Mucosa of descending colon (tissue), 3 donors: Measurements from ENCODE around the gene DGUOK. TPM values are rescaled to one million over a fixed set of nuclear protein-coding genes. Genes with fewer than 3 reads are reported as not detected.

Source experiments
- ATAC-seq: fragments of 200-7000 bp; cut with Tn5 transposase; one replicate; pipeline ENCODE4 v1.9.1; 2020; ENCODE audit warnings: mild to moderate bottlenecking, moderate library complexity
- DNase-seq, 3 donors: peaks; one replicate each; pipeline ENCODE4 v3.0.0-alpha.2; 2020
- H3K36me3 ChIP-seq: fragments of 200-600 bp; one replicate; pipeline ENCODE4 v1.8.0; 2021; ENCODE audit warnings: low read depth, mild to moderate bottlenecking
- H3K4me1 ChIP-seq: fragments of 200-600 bp; one replicate; pipeline ENCODE4 v1.8.0; 2021; ENCODE audit warnings: low read depth, mild to moderate bottlenecking
- H3K4me3 ChIP-seq: fragments of 200-600 bp; one replicate; pipeline ENCODE4 v1.8.0; 2021; ENCODE audit warnings: mild to moderate bottlenecking
- H3K9me3 ChIP-seq: fragments of 200-600 bp; one replicate; pipeline ENCODE4 v1.8.0; 2021; ENCODE audit warnings: mild to moderate bottlenecking
- CTCF ChIP-seq: fragments of 200-600 bp; IDR thresholded peaks from one replicate; pipeline ENCODE4 v1.8.0; 2022; ENCODE audit warnings: antibody characterized with exemption, mild to moderate bottlenecking
- intact Hi-C, 2 donors: fragments of 100-400 bp; cut with DNase I in 1 of 2; cut with micrococcal nuclease in 1 of 2; formaldehyde crosslinking; loops; one replicate each; pipeline versions ENCODE4 v1.11.0 to v1.11.1; 2022; cut with DNase I, micrococcal nuclease
- total RNA-seq, 3 donors: library from RNA; stranded (reverse); fragmentation: NEBNext Ultra II Directional in 2 of 3; extraction: Animal tissue kit (Norgen Biotek cat#: 25700) in 2 of 3; gene quantifications; one replicate each; pipeline versions ENCODE4 v1.2.1 to v1.2.4, GENCODE V29; 2021 to 2023
- donor health status: DM: no; HTN: no; CAD: no; lungs with moderate emphysema.
- donor health status: DM: no; HTN: no; CAD: no.
- donor health status: DM: no; HTN: yes; CAD: no.

The DGUOK gene
- total RNA-seq, 3 donors from 2014 or later, result 36.5 to 61.3 (median 57.8) TPM

GRCh38 chr2:74000666-74001065 is 74.0 kb downstream of the DGUOK start:
- Histone ChIP-seq H3K4me3 (no peak overlapping the region), H3K36me3 (no peaks in the 10 kb centered on the region), H3K4me1 (peaks cover 21% of the 10 kb centered on the region), H3K9me3 (no peaks in the 10 kb centered on the region)
- ATAC-seq (no peak), DNase-seq (no peak)
- intact Hi-C loops, result no loop called here
- no peak for TF ChIP-seq CTCF

GRCh38 chr2:74001121-74001520 is 74.4 kb downstream of the DGUOK start:
- intact Hi-C loops, result no loop called here

GRCh38 chr2:74001781-74002504 is 75.3 kb downstream of the DGUOK start:
- intact Hi-C loops, result no loop called here
- ATAC-seq (peak; percentile 2), DNase-seq (no peak)
- Histone ChIP-seq H3K4me1 (peaks cover 21% of the 10 kb centered on the region), H3K36me3 (no peaks in the 10 kb centered on the region), H3K4me3 (no peak overlapping the region), H3K9me3 (no peaks in the 10 kb centered on the region)
- TF ChIP-seq CTCF, result no peak

More at GRCh38 chr2:74001121-74001520, 74.4 kb downstream of the DGUOK start:
- Histone ChIP-seq H3K4me1 (peaks cover 21% of the 10 kb centered on the region), H3K4me3 (no peak overlapping the region), H3K9me3 (no peaks in the 10 kb centered on the region), H3K36me3 (no peaks in the 10 kb centered on the region)
- ATAC-seq (no peak), DNase-seq (no peak)
- no peak for TF ChIP-seq CTCF

GRCh38 chr2:74002505-74003421 is 76.1 kb downstream of the DGUOK start:
- intact Hi-C loops, result no loop called here
- Histone ChIP-seq H3K9me3 (no peaks in the 10 kb centered on the region), H3K36me3 (no peaks in the 10 kb centered on the region), H3K4me3 (no peak overlapping the region), H3K4me1 (peaks cover 21% of the 10 kb centered on the region)
- DNase-seq (peak; percentile 83 to 88 (median 86)), ATAC-seq (peak; percentile 97)
- no peak for TF ChIP-seq CTCF

GRCh38 chr2:74003494-74004211 is 77.0 kb downstream of the DGUOK start:
- Histone ChIP-seq H3K9me3 (no peaks in the 10 kb centered on the region), H3K4me3 (no peak overlapping the region), H3K4me1 (peaks cover 21% of the 10 kb centered on the region), H3K36me3 (no peaks in the 10 kb centered on the region)
- intact Hi-C loops, result no loop called here
- no peak for TF ChIP-seq CTCF
- ATAC-seq, result no peak
- DNase-seq, result peak in 1 of 3 donors; percentile 32
